ENCODE measurements around the gene EIF2AK3.
"Not testable (repeated sequence)": the region's sequence is repeated elsewhere in the genome, so short reads cannot be mapped to it uniquely, and the experiment has no call there.

DNA sequence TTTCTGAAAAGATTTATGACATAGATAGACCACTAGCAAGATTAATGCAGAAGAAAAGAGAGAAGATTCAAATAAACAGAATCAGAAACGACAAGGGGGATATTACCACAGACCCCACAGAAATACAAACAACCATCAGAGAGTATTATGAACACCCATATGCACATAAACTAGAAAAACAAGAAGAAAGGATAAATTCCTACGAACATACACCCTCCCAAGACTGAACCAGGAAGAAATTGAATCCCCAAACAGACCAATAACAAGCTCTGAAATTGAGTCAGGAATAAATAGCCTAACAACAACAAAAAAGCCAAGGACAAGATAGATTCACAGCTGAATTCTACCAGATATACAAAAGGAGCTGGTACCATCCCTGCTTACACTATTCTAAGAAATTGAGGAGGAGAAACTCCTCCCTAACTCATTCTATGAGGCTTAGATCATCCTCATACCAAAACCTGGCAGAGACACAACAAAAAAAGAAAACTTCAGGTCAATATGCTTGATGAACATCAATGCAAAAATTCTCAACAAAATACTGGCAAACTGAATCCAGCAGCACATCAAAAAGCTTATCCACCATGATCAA lies 18.1 kb upstream of the EIF2AK3 start:
- TF ChIP-seq, protein P1, sequence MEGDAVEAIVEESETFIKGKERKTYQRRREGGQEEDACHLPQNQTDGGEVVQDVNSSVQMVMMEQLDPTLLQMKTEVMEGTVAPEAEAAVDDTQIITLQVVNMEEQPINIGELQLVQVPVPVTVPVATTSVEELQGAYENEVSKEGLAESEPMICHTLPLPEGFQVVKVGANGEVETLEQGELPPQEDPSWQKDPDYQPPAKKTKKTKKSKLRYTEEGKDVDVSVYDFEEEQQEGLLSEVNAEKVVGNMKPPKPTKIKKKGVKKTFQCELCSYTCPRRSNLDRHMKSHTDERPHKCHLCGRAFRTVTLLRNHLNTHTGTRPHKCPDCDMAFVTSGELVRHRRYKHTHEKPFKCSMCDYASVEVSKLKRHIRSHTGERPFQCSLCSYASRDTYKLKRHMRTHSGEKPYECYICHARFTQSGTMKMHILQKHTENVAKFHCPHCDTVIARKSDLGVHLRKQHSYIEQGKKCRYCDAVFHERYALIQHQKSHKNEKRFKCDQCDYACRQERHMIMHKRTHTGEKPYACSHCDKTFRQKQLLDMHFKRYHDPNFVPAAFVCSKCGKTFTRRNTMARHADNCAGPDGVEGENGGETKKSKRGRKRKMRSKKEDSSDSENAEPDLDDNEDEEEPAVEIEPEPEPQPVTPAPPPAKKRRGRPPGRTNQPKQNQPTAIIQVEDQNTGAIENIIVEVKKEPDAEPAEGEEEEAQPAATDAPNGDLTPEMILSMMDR (IDR thresholded peaks at IDR 0.05; ENCODE audit: low read length) = not testable (repeated sequence)
- TF ChIP-seq EZH2 (IDR thresholded peaks at IDR 0.05; ENCODE audit: borderline replicate concordance, low read length) = not testable (repeated sequence)

Data from OCI-LY1 (cell line).